HG03135 (cell line): ENCODE results near the gene DCC.

ENCODE experiments used
- ATAC-seq: cut with Tn5 transposase; IDR thresholded peaks from one replicate; pipeline ENCODE4 v1.9.1; 2021; ENCODE audit warnings: mild to moderate bottlenecking, moderate library complexity; ENCODE audit not compliant: unreplicated experiment

The DCC gene

GRCh38 chr18:52764316-52764715, 424.3 kb downstream of the DCC start:
- ATAC-seq: no peak

GRCh38 chr18:52766002-52766545, 426.1 kb downstream of the DCC start:
- ATAC-seq: no peak

GRCh38 chr18:52781113-52781512, 441.1 kb downstream of the DCC start:
- no peak for ATAC-seq

- ATAC-seq: no peak
These were observed 451.3 kb downstream of the DCC start for GRCh38 chr18:52791321-52791720.

GRCh38 chr18:52812834-52813233, 472.8 kb downstream of the DCC start:
- no peak for ATAC-seq

GRCh38 chr18:52813635-52814416, 473.8 kb downstream of the DCC start:
- ATAC-seq: no peak

GRCh38 chr18:52815651-52816050, 475.7 kb downstream of the DCC start:
- no peak for ATAC-seq

GRCh38 chr18:52816121-52816520, 476.1 kb downstream of the DCC start:
- ATAC-seq: no peak

GRCh38 chr18:52822160-52822559, 482.2 kb downstream of the DCC start:
- ATAC-seq: no peak

- ATAC-seq: no peak
These were observed 484.1 kb downstream of the DCC start for GRCh38 chr18:52824126-52824525.

GRCh38 chr18:52826994-52827393, 487.0 kb downstream of the DCC start:
- ATAC-seq: no peak

GRCh38 chr18:52829320-52829719, 489.3 kb downstream of the DCC start:
- no peak for ATAC-seq

- no peak for ATAC-seq
These were observed 489.9 kb downstream of the DCC start for GRCh38 chr18:52829876-52830405.

- ATAC-seq: no peak
These were observed 504.3 kb downstream of the DCC start for GRCh38 chr18:52844323-52844722.

- no peak for ATAC-seq
These were observed 505.0 kb downstream of the DCC start for GRCh38 chr18:52845036-52845435.

GRCh38 chr18:52850031-52850560, 510.1 kb downstream of the DCC start:
- no peak for ATAC-seq

GRCh38 chr18:52861558-52861957, 521.6 kb downstream of the DCC start:
- ATAC-seq: no peak

GRCh38 chr18:52869349-52869923, 529.4 kb downstream of the DCC start:
- ATAC-seq: no peak

- ATAC-seq: no peak
These were observed 530.2 kb downstream of the DCC start for GRCh38 chr18:52869942-52870907.

GRCh38 chr18:52874774-52875173, 534.8 kb downstream of the DCC start:
- ATAC-seq: no peak

- no peak for ATAC-seq
These were observed 535.7 kb downstream of the DCC start for GRCh38 chr18:52875725-52876124.
